HG02938 (cell line): ENCODE measurements around the gene CASZ1.

Source experiments
- ATAC-seq: cut with Tn5 transposase; IDR thresholded peaks from one replicate; pipeline ENCODE4 v1.9.1; 2021; ENCODE audit warnings: mild to moderate bottlenecking, moderate library complexity; ENCODE audit not compliant: unreplicated experiment

The CASZ1 gene

DNA sequence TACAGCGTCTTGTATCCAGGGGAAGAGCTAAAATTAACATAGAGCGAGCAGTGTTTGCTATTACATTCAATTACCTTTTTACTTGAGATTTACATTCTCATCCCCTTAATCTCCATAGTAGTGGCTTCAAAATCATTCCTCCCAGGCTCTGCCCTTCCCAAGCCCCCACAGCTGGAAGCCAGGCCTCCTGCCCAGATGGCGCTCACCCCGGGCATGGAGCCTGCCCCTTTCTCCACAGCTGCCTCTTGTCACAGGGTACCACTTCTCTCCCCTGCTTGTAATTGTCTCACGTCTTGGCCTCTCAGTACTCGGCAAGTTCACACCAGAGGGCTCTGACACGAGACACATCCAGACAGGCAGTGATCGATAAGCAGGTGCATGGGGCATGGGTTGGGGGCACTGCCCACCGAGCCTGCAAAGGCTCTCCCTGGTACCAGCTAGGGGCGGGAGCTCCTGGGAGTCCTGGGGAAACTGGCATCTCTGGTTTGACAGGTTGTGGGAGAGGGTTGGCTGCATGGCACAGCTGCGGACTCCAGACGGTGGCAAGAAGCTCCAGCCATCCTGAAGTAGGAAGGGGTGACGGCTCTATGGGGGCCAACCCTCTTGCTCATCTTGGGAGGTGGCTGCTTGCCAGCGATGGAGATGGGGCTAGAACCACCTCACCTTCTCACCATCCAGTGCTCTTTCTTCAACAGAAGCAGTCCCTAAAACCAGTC, 20.1 kb downstream of the CASZ1 start:
- no peak for ATAC-seq

DNA sequence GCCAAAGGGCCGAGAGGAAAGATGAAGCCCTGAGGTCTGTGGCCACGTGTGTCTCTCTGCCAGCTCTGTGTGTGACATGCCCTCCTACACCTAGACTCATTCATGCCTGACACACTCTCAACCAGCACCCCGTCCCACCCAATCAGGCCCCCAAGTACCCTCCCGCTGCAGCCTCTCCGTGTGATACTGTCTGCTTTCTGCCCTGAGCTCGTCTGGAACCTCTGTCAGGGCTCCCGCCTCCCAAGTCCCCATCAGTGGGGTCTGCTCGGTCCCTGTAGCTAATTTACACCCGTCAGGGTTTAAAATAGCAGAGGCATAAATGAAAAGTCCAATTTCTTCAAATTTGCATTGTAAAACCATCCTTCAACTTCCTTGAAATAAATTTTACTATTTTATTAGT, 20.7 kb downstream of the CASZ1 start:
- no peak for ATAC-seq

DNA sequence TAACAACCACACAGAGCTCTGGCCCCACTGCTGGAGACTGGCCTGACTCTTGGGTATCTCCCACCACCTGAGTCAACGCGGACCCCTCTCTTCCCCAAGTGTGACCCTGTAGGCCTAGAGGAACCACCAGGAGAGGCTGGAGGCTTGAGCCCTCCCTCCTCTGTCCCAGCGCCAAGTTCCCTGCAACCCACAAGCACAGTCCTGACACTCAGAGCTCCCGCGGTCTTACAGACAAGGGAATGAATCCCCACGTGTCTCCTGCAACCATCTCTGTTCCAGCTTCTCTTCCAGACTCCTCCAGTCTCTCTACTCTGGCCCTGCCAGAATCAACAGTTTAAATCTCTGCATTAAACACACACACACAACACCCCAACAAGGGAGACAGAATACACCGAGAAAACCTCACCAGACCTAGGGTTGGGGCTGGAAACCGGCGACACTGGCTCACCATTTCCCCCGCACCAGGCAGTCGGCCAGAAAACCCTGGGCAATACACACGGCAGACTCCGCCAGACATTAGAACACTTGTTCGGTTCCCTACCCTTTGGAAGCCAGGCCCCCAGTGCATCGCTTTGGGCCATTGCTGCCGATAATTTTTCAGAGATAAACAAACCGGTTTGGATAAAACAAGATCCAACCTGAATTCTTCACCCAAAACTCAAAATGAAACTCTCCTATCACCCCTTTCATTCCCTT, 21.7 kb downstream of the CASZ1 start:
- ATAC-seq, result no peak

DNA sequence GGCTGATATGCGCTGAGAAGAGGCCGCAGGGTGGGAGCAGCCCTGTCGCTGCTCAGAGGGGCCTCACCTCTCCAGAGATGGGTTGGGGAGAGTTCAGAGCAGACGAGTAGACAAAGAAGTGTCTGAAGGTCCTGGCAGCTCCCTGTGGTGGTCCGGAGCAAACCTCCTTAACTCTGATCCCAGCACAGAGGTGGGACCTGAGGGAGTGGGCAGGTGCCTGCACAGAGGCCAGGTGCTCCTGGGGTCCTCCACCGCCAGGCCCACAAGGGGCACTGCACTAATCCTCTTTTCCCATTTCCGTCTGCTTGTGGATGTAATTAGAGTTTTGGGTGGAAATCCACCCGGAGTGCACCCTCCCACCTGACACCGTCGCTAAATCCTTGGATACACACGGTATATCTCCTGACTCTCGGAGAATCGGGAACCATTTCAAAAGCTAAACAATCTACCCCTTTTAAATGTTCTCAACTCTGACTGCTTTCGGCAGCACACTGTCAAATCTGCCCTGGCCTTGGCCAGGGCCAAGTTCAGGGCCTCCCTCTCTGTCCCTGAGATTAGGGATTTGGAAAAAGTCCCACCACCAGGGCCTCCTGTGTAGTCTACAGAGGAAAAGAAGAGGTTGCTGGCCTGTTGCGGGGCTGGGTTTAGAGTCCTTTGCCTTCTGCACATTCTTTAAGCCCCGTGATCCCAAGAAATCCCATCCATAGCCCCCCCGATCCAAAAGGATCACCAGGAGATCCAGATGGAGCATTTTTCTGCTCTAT, 22.4 kb downstream of the CASZ1 start:
- ATAC-seq, result no peak

DNA sequence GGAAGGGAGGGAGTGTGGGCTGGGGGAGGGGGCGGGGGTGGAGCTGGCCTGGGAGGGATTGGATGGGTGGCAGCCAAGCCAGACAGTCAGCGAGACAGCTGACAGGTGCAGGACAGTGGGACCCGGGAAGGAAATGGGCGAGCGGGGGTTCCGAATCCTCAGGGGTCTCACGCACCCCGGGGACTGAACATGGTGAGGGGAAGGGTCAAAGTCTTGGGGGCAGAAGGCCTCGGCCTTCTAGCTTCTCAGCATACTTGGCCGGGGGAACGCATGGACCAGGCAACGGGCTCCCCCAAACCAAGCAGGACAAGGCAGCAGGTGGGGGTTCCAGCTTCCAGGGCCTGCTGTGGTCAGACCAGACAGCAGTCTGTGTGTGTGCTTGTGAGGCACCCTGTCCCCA, 23.1 kb downstream of the CASZ1 start:
- ATAC-seq, result no peak

DNA sequence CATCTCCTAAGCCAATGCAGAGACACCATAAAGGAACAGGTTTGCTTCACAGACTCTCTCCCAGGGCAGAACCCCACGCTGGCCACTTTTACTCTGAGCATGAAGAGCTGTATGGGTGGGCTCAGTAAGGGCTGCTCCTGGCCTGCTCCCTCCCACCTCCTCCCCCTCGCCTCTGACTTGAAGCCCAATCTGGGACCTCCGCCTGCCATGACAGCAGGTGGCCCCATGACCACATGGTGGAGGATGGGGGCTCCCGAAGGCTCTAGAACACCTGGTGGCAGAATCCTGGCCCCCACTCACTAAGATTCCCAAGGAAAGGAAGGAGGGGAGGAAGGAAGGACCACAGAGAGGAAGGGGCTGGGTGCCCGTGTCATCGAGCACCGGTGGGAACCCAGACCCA, 23.7 kb downstream of the CASZ1 start:
- ATAC-seq, result no peak

DNA sequence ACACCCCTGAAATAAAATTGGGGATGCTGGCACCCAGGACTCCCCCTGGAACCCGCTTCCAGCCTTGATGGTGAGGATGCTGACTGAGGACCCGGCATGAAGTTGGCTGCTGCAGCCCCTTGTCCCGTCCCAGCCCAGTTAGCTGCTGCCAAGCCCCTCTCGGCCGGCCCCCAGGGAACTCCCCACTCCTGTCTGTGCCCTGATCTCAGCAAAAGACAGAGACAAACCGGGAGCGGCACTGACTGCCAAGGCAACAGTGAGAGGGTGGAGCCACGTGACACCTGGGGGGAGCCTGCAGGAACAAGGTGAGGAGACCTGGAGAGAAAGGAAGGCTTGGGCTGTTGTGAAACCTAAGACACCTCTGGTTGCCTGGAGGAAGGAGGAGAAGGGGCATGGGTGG, 24.7 kb downstream of the CASZ1 start:
- no peak for ATAC-seq

DNA sequence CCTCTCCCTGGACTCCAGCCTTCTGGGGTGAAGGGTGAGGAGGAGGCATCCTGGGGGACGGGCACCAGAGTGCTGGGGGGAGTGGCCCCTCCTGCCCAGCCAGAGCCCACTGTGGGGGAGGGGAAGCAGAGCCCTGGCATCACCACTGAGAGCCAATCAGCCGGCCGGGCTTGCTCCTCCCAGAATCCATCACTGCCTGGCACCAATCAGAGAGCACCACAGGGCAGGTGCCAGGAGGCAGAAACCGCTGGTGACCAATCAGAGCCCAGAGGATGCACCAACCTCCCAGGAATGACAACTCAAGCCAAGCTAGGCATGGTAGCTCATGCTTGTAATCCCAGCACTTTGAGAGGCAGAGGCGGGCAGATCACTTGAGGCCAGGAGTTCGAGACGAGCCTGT, 27.9 kb downstream of the CASZ1 start:
- no peak for ATAC-seq

DNA sequence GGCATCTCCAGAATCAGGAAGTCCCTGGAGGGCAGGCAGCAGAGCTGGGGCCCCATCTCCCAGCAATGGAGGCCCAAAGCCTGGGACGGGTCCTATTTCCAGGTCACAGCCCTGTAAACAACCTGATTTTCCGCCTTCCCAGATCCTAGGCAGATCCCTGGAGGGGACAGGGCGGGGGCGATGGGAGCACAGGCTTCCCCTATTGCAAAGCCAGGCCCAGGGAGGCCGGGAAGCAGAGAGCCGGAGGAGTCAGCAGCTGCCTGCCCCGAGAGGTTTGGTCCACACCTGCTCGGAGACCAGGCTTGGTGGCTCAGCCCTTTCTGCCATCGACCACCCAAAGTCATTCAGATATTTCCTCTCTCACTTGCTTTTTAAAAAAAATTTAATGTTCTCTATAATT, 29.2 kb downstream of the CASZ1 start:
- ATAC-seq, result no peak

DNA sequence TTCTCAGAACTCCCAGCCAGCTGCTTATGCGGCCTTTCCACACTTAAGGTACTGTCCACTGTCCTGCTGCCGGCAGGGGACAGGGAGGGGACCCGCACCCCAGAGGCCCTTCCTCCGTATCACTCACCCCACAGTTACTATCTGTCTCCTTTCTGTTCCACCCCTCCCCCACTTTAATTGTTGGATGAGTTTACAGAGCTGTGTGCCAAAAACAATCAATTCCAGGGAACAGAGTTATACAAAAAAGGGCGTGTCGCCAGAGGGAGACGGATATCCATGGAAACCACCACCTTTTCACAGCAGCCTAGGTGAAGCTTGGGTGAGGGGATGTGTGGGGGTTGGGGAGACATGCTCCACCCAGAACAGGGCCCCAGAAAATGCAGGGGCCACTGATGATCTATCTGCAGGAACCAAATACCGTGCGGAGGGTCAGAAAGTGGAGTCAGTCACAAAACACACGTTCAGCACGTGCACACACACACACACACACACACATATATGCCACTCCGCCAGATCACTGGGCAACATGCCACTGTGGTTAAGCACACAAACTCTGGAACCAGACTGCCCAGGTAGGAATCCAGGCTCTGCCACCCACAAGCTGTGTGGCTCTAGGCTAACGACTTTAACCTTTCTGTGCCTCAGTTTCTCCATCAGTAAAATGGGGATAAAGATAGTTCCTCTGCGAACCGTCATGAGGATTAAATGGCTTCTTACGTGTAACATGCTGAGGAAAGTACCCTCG, 30.5 kb downstream of the CASZ1 start:
- no peak for ATAC-seq

DNA sequence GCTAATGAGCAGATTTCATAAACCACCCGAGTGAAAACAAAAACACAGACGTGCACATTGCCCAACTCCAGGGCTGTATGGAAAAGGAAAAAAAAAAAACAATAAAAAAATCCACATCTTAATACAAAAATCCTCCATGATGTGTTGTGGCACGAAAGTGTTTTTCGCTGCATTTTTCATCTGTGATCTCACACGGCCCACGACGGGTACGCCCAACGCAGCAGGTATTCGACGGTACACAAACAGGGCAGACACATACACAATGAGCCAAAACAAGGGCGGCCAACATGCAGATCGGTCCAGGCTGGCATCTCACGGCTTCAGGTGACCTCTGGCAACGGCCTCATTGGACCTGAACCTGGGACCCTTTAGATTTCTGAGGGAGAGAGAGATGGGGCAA, 31.1 kb downstream of the CASZ1 start:
- no peak for ATAC-seq

DNA sequence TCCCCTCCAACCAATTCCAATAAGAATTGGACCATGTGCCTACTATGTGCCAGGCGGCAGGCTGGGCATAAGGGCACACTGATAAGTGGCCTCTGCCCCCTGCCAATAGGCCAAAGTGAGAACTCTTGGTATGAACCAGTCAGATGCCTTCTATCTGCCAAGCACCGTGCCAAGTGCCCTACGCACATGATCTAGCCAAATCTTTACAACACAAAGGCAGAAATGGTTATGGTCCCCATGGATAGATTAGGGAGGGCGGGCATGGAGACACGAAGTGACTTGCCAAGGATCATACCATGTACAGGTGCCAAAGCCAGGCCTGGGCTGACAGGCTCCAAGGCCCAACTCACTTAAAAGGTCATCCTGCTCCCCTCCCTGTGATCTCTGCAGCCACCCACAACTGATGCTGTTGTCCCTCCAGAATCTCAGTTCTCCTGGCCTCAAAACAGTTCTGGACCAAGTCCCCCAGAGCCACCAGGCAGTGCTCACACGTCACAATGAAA, 32.1 kb downstream of the CASZ1 start:
- ATAC-seq, result no peak

DNA sequence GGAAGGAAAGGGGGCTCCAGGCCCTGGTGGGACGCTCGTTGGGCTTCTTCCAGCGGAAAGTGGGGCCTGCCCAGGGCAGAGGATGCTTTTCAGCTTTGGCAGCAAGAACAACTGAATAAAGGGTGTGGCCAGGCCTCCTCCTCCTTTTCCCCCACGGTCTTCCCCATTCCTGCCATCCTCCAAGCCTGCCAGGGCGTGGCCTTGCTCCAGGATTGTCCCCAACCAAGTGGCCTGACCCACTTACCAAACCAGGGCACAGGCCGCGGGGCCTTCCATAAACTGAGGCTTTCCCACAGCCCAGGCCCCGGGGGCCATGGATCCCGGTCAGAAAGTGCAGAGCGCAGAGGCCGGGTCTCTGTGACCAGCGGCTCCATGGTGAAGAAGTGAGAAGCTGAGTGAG, 33.6 kb downstream of the CASZ1 start:
- no peak for ATAC-seq

DNA sequence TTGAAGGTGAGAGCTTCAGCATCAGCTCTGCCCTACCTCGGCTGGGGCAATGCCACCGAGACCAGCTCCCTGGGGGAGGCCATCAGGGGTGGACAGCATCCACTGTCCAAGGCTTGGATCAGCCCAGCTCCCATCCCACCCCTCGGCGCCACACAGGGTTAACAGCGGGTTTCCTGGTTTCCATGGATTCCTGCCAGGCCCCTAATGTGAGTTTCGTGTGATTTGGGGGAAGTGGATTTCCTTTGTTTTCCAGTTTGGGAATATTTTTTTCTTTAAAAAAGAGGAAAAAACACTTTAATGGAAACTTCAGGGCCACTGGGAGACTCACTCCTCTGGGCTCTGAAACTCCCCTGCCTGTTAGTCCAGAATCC, 34.3 kb downstream of the CASZ1 start:
- ATAC-seq, result no peak

DNA sequence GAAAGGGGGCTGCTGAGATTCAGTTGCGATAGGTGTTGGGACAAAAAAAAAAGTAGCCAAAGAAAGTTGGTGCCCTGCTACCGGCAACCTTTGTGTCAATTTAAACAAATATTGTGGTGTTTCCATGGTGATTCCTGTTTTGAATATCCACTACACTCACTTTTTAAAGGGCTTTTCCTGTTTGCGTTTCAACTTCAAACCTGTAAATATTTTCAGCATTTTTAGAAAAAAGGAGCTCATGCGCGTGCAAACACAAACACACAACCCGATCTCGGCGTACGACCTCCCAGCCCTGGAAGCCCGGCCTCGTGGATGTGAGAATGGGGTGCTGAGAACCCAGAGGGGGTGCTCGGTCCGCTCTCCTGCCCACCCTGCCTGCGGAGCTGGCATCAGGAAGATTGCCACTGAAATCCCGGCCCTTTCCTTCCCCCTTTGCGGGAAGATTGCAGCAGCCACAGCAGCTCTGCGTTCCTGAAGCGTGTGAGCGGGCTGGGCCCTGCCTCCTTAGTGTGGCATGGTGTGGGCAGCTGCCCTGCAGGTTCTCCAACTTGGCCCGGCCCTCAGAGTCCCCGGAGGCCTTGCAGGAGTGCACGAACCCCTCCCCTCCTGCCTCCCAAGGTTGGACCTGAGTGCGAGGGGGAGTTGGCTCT, 34.8 kb downstream of the CASZ1 start:
- ATAC-seq, result no peak

DNA sequence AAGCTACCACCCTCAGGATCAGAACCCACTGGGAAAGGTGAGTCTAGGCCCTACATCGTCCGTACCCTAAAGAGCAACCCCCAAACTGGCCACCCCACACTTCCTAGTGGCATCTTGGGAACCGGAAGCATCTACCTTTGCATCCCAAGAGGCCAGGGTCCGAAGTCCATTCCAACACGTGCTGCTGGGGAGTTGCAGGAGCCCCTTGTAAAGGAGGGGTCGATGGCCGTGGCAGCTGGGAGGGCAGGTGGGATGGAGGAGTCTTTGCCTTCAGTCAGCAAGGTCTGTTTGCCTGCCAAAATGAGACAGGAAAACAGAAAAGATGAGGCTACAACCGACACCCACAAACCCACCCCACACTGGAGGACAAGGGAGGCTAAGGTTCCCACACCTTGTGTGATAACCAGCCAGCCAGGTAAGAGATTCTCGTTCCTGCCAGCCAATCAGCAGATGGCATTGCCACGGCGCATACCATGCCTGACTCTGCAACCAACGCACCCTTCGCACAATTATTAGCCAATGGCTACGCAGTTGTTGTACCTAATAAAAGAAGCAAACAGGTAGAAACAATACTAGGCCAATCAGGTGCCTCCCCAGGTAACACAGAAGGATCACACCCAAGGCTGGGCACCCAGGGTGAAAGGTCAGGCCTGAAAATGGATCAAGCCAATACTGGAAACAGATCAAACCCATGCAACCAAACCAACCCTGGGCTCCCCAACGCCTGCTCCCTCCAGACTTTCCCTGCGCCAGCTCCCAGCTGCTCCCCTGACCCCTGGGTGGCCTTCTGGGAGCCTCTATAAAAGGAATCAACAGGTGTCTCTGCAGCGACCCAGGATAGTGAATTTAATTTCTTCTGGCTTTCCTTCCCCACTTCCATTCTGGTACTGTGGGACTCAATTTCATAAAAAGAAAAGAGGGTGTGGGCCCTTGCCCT, 35.6 kb downstream of the CASZ1 start:
- no peak for ATAC-seq

DNA sequence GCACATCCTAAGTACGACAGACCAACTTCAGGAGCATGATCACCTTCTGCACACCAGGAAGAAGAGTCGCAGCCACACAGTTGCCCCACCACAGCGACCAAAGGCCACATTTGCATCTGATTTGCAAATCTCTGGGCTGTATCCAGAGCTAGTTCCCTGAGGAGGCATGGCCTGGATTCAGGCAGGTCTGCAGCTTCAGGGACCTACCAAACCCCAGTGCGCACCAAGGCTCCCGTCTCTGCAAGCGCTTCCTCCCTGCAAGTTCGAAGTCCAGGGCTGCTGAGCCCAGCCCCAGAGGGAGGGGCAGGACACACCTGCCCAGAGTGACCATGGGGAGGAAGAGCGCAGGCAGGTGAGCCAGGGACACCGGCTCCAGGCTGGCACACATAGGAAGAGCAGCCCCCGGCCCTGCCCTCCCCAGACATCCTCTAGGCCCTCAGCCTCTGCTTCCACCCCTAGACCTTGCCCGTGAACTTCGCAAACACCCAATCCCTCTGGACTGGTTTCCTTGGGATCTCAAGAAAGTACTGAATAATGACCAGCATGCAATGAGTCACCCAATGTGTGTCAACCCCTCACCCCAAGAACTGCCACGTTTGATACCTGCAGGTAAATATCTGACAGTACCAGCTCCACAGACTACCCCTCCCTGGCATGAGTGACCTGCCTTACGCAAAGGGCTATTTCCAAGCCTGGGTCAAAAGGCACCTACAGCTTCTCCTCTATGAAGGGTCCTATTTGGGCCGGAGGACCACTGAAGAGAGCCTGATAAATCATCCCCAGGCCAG, 36.8 kb downstream of the CASZ1 start:
- no peak for ATAC-seq

DNA sequence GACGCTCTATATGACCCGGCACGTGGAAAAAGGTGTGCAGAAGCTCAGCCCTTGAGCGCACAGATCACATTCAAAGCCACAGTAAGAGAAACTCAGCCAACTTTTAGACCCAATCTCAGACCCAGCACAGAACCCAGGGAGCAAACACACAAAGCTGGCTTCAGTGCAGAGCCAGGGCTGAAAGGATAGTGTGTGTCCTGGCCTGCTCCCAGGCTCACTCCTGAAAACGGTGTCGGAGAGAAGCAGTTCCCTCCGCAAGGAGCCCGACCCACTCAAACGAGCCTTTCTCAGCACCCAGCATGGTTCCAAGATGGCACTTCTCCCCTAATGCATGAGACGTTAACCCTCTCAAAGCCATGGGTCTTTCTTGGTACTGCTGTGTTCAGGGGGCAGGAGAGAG, 39.6 kb downstream of the CASZ1 start:
- ATAC-seq, result no peak

DNA sequence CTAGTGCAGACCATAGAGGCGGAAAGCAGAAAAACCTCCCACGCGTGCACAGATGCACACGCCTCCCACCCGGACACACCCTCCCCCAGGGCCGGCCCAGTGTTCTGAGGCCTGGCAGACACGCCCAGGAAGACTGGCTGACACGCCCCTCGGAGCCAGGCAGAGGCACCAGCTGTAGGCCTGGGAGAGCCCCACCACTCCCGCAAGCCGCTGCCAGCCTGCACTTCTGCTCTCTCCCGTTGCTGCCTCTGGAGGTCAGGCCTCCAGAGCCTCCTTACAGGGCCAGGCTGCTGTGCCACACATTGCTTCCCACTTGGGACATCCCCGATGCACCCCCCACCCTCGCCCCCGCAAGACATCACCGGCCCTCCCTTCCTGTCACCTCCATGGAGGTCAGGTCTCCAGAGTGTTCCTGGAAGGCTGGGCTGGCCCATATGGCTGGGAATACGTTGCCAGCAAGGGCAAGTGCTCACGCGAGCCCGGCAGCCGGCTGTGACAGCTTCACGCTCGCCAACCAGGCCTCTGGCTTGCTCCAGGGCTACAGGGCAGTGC, 40.4 kb downstream of the CASZ1 start:
- no peak for ATAC-seq
